Tibial artery (tissue), 4 donors: ENCODE data around the gene IRF2BPL.

ENCODE experiments used
- DNase-seq, 2 donors: peaks; one replicate each; pipeline ENCODE4 v3.0.0-alpha.2; 2019
- H3K27ac ChIP-seq, 2 donors: fragments of 200-600 bp; sonication (generic) in 1 of 2; 1 replicate in 1 of 2; 2 replicates in 1 of 2; pipeline ENCODE4 v1.5.1; 2018 to 2019; ENCODE audit warnings: mild to moderate bottlenecking in 1 of 2
- H3K27me3 ChIP-seq, 2 donors: fragments of 200-600 bp; sonication (generic) in 1 of 2; one replicate each; pipeline versions ENCODE4 v1.5.1 to v1.6.0; 2016 to 2019
- H3K36me3 ChIP-seq, 3 donors: fragments of 200-600 bp; sonication (generic) in 2 of 3; one replicate each; pipeline ENCODE4 v1.5.1; 2016 to 2019; ENCODE audit warnings: mild to moderate bottlenecking in 2 of 3
- H3K4me1 ChIP-seq, 4 donors: fragments of 200-600 bp; sonication (generic) in 2 of 4; 1 replicate in 3 of 4; 2 replicates in 1 of 4; pipeline ENCODE4 v1.5.1; 2016 to 2019
- H3K4me3 ChIP-seq, 2 donors: fragments of 200-600 bp; sonication (generic) in 1 of 2; 1 replicate in 1 of 2; 2 replicates in 1 of 2; pipeline ENCODE4 v1.5.1; 2018 to 2019; ENCODE audit warnings: mild to moderate bottlenecking in 2 of 2
- H3K9me3 ChIP-seq, 3 donors: fragments of 200-600 bp; sonication (generic) in 1 of 3; one replicate each; pipeline ENCODE4 v1.5.1; 2016 to 2019
- CTCF ChIP-seq, 2 experiments: fragments of 200-600 bp in 1 of 2; fragments of 450-650 bp in 1 of 2; IDR thresholded peaks; one replicate each; pipeline ENCODE4 v1.5.1; 2017 to 2019; ENCODE audit warnings: antibody characterized with exemption in 2 of 2, mild to moderate bottlenecking in 1 of 2, moderate library complexity in 1 of 2
- intact Hi-C: fragments of 100-400 bp; cut with DNase I; formaldehyde crosslinking; loops from one replicate; pipeline ENCODE4 v1.15.0; 2023; ENCODE audit warnings: low total_unique reads

IRF2BPL gene

DNA sequence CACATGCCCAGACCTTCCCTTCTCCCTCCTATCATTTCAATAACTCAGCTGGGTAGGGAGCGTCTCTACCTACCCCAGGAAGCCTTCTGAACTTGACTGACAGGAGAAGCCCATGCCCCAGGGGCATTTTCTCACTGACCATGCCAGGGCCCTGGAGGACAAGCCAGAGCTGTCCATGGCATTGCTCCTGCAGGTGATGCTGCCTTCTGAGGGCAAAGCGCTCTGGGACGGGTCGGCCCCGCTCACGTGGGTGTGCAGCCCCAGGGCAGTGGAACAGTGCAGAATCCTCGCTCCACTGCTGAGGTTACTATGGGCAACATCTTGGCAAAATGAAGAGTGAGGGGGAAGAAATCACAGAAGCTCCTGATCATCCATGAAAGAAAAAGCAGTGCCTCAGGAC is 41.0 kb upstream of the IRF2BPL start:
- peaks cover 0 to 18% (median 6%) of the 10 kb centered on the region in 4 donors for H3K4me1 ChIP-seq
- H3K4me3 ChIP-seq, result no peak overlapping the region
- H3K27ac ChIP-seq, result no peak overlapping the region
- H3K27me3 ChIP-seq, result no peaks in the 10 kb centered on the region
- H3K9me3 ChIP-seq, result no peaks in the 10 kb centered on the region
- no peak for DNase-seq
- no peak for TF ChIP-seq CTCF (IDR thresholded peaks at IDR 0.05)
- H3K36me3 ChIP-seq, result no peaks in the 10 kb centered on the region
- intact Hi-C loops, result loop anchor here (2.0 kb wide), 1 partner anchor 157 kb away; no protein-coding TSS in a partner anchor

DNA sequence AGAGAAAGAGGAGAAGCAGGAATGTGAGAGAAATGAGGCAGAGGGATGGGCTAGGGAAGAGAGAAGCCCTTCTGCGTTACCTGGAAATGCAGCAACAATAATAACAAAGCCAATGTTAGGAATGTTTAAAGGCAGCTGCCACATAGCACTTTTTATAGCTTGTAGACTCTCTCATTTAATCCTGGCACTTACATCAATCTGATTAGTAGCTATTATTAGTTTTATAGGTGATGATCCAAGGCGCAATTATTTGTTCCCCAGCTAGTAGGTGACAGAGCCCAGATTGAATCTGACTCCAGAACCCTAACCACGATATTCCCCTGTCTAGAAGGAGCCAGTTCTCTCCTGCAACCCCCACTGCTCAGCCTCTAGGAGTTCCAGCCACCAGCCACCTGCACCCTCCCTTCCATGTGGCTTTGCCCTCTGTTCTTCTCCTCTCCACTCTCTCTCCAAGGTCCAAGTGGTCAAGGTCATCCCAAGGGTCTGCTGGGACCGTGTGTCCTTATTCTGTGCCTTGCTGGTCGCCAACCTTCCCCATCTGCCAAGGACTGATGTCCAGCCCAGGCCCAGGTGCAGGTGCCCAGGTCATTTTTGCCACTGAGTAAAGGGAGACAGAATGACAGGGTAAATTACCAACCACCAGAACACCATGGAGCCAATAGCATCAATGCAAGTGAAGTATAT is 40.2 kb upstream of the IRF2BPL start:
- Histone ChIP-seq H3K4me1 (peaks cover 0 to 18% (median 6%) of the 10 kb centered on the region in 4 donors), H3K4me3 (no peak overlapping the region), H3K27me3 (no peaks in the 10 kb centered on the region), H3K9me3 (no peaks in the 10 kb centered on the region), H3K27ac (no peak overlapping the region), H3K36me3 (no peaks in the 10 kb centered on the region)
- TF ChIP-seq CTCF (IDR thresholded peaks at IDR 0.05), result no peak
- DNase-seq, result no peak
- intact Hi-C loops, result loop anchor here (2.0 kb wide), 1 partner anchor 156 kb away; no protein-coding TSS in a partner anchor

DNA sequence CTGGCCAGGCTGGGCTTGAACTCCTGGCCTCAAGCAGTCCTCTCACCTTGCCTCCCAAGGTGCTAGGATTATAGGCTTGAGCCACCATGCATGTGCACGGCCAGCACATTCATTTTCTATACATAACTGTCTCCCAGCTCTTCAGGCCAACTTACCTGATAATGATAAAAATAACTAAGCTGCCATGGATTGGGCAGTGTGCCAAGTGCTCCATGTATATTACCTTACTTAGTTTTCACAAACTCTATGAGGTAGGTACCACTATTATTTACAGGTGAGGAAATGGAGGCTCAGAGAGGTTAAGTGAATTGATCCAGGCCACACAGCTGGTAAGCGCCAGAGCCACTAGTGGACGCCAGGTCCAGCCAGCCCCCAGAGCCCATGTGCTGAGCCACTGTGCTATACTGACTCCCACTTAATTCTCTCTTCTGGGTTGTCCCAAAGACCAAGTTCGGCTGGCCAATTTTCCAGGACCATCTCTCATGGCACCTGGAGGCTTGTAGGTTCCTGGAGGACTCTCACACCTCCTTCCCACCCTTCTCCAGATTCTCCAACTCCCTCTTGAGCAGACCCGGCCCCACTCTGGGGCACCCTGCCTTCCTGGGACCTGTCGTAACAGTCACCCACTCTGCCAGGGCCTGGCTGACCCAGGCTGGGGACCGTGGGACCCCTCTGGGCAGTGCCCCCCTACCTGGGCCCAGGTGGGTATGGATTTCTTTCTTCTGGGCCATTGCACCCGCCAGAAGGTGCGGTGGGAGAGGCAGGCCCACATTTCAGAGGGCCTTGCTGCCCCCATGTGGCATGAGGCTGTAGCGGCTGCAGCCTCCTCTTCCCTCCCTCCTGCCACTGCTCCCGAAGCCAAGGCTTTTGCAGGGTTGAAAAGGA is 39.4 kb upstream of the IRF2BPL start:
- Histone ChIP-seq H3K9me3 (no peaks in the 10 kb centered on the region), H3K4me3 (no peak overlapping the region), H3K4me1 (peaks cover 0 to 18% (median 6%) of the 10 kb centered on the region in 4 donors), H3K36me3 (no peaks in the 10 kb centered on the region), H3K27ac (no peak overlapping the region), H3K27me3 (no peaks in the 10 kb centered on the region)
- peak; percentile 86 to 91 for TF ChIP-seq CTCF (IDR thresholded peaks at IDR 0.05)
- intact Hi-C loops, result loop anchor here (2.0 kb wide), 1 partner anchor 155 kb away; no protein-coding TSS in a partner anchor
- peak; percentile 56 to 80 for DNase-seq

GRCh38 chr14:77066578-77067172 is 38.2 kb upstream of the IRF2BPL start:
- H3K27ac ChIP-seq, result no peak overlapping the region
- intact Hi-C loops, result no loop called here
- no peaks in the 10 kb centered on the region for H3K36me3 ChIP-seq

More at GRCh38 chr14:77066578-77067172, 38.2 kb upstream of the IRF2BPL start:
- TF ChIP-seq CTCF (IDR thresholded peaks at IDR 0.05), result no peak
- Histone ChIP-seq H3K4me3 (no peak overlapping the region), H3K4me1 (peaks cover 0 to 18% (median 6%) of the 10 kb centered on the region in 4 donors), H3K27me3 (no peaks in the 10 kb centered on the region), H3K9me3 (no peaks in the 10 kb centered on the region)
- DNase-seq, result no peak
